HG02970 (cell line): ENCODE data around the gene KLF13.

Experiments used
- ATAC-seq: cut with Tn5 transposase; IDR thresholded peaks from one replicate; pipeline ENCODE4 v1.9.1; 2021; ENCODE audit warnings: mild to moderate bottlenecking, moderate library complexity, moderate number of reproducible peaks; ENCODE audit not compliant: unreplicated experiment, low FRiP score

The KLF13 gene

DNA sequence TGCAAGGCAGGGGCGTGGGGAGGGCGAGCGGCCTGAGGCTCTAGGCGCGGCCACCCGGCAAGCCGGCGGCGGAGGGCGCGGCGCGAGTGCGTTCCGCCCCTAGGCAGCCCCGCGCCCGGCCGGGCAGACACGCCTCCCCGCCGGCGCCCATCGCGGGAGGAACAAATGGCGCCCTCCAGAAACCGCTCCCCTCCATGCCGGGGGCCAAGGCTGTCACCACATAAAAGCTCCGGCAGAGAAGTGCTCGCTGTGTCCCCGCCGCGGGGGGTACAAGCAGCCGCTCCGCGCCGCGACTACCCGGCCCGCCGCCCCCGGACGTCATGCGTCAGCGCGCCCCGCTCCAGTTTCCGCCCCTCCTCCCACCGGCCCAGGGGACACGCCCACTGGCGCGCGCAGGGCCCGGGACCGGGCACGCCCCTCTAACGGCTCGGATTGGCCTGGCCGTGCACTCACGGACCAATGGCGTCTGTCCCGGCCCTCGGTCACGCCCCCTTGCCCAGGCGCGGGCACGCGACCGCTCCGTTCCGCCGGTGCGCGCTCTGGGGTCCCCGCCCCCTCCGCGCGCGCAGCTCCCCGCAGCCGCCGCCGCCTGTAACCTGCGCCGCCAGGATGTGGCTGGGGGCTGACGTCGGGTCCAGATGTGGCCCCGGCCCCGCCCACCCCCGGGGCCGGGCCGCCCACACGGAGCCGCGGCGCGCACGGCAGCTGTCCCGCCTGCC is at the start of gene KLF13:
Gene KLF13 (plus strand): TSS at position 680 of the 719 bp plus-strand sequence. CDS start 378 bp downstream, outside the sequence.
- ATAC-seq = peak; percentile 63

DNA sequence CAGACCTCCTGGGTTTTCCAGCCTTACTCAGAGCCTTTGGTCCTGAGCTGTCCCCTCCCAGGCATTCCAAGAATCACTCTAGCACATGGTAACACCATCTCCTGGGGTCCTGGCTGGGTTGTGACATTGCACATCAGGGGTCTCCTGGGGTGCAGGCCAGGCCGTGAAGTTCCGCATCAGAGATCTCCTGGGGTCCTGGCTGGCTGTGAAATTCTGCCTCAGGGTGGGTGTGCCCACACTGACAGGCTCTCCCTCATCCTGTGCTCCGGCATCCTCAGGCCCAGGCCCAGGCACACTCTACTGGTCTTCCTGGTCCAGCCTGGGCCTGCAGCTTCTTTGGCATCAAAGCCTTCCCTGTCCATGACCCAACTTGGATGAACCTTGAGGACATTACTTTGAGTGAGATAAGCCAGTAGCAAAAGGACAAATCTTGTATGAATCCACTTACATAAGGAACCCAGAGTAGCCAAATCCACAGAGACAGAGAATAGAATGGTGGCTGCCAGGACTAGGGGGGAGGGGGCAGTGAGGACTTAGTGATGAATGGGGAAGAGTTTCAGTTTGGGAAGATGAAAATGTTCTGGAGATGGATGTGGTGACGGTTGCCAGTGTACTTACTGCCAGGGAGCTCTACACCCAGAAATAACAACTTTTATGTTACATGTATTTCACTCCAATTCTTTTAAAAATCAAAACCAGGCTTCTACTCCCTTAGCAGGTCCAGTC is 49.1 kb upstream of the KLF13 start:
- ATAC-seq = no peak

DNA sequence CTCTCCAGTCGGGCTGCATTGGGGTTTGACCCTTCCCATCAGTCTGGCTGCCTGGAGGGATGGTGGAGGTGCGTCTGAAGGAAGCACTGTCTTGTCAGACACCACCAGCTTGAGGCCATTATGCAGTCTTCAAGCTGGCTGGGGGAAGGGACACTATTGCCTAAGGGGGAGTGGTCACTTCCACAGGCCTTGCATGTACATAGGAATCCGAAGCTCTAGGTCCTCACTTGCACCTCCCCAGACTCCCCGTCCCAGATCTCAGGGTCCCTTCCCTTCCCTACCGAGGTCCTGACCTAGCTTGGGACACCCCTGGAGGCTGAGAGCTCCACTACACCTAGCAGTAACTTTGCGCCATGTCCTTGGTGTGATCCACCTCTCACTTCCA is 48.6 kb upstream of the KLF13 start:
- no peak for ATAC-seq

DNA sequence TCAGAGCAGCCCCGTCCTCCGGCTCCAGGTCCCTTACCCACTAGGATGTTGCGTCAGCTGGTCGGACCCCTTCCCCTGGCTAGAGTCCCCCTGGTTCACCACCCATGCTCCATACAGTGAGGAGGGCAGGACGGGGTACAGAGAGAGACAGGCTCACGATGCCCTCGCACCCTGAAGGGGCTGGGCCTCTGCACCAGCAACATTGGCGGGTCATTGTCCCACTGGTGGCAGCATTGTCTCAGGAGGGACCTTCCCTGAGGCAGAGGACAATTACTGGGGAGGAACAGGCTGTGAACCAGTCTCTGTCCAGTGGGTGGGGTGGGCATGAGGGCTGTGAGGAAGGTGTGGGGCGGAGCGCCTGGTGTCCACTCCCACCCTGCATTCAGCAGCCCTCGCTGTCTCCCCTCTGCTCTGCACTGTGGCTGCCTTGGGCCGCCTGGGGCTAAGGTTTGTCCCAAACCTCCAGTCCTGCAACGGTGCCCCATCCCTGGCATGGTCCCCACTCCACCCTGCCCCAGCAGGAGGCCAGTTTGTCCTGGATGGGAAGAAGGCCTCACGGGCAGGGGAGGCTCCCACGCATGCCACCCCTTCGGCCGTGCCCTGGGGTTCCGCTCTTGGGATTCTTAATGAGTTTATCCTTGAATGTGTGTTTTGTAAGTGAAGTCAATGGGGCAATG is 48.0 kb upstream of the KLF13 start:
- no peak for ATAC-seq

DNA sequence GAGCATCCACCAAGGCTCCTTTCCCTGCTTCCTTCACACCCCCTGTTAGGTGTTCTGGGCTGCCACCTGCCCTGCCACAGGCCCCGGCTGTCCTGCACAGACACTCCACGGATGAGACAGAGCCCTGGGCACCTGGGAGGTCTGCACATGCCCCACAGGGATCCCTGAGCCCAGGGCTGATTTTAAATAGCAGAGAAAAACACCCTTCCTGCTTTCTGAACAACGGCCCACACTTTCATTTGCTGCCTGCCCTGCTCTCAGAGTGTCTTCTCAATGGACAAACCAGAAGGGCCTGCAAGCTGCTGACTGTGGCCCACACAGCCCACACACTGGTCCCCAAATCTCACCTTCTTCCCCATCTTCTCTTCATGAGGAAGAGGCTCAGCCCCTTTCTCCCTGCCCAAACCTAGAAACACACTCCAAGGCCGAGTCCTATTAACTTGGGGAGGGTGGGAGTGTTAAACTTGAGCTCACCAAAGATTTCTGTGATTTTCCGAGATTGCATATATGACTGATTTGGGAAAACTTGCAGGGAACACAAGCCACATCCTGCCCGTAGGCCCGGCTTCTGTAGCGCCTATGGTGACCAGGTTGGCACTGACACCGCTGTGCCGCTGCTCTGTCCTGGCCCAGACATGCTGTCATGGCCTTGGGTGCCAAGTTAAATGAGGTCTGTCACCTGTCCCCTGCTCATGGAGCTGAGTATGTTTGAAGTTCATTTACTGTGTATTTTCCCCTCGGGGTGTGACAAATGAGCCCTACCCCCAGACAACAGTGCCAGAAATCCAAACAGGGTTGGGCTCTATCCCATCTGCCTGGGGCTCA is 47.2 kb upstream of the KLF13 start:
- no peak for ATAC-seq

DNA sequence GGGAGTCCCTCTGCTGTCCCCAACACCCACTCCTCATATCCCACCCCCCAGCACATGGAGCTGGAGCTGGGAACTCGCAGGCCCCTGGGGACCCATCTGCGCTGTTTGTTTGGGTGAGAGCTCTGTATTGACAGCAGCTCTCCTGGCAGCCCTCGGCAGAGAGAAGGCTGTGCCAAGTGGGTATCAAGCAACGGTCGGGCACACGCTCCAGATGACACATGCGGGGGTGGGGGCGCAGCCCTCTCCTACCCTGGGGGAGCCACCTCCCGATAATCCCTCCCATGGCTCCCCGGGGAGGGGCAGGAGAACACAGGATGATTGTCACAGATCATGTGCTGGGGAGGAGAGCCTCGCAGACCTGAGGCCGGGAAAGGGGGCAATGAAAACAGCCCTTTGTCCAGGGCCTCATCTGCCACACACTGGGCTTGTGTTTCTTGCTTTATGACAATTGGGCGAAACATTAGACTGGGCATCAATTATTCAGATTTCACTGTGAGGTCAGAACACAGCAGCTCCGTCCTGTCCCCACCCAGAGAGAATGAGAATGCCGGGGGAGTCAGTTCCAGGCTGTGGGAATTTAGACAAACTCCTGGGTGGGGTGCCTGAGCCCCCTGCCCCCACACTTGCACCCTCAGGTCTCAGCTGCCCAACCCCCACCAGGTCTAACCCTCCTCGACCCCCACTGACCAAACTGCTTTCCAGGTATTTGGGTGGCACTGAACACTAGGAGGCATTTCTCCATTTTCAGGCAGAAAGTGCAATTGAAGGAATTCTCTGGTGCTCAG is 46.4 kb upstream of the KLF13 start:
- ATAC-seq = no peak

DNA sequence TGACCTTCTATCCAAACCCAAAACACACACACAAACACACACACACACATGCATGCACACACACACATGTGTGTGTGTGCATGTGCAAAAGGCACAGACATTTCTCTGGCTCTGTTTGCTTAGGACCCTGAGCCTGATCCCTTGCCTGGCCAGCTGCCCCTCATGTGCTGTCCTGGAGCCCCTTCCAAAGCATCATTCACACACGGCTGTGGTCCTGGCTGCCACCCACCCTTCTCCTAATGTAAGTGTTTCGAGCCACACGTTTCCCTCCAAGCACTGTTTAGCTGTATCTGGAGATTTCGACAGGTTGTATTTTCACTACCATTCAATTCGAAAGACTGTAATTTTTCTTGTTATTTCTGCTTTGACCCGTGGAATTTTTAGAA is 45.8 kb upstream of the KLF13 start:
- no peak for ATAC-seq

DNA sequence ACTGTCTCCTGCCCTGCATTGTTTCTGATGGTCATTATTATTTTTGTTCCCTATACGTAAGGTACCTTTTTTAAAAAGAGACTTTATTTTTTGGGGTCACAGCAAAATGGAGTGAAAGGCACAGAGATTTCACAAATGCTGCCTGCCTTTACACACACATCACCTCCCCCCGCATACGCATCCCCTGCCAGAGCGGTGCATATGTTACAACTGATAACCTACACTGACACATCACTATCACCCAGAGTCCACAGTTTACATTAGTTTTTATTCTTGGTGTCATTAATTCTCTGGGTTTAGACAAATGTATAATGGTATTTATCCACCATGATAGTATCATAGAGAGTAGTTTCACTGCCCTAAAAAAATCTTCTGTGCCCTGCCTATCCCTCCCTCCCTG is 43.6 kb upstream of the KLF13 start:
- ATAC-seq = no peak

DNA sequence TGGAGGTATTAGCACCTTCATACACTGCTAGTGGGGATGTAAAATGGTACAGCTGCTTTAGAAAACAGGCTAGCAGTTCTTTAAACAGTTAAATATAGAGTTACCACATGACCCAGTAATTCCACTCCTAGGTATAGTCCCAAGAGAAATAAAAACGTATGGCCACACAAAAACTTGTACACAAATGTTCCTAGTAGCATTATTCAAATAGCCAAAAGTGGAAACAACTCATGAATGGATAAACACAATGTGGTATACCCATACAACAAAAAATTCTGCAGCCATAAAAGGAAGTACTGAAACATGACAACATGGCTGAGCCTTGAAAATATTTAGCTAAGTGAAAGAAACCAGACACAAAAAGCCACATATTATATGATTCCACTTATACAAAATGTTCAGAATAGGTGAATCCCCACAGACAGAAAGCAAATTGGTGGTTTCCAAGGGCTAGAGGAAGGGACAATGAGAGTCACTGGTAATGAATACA is 40.8 kb upstream of the KLF13 start:
- no peak for ATAC-seq

DNA sequence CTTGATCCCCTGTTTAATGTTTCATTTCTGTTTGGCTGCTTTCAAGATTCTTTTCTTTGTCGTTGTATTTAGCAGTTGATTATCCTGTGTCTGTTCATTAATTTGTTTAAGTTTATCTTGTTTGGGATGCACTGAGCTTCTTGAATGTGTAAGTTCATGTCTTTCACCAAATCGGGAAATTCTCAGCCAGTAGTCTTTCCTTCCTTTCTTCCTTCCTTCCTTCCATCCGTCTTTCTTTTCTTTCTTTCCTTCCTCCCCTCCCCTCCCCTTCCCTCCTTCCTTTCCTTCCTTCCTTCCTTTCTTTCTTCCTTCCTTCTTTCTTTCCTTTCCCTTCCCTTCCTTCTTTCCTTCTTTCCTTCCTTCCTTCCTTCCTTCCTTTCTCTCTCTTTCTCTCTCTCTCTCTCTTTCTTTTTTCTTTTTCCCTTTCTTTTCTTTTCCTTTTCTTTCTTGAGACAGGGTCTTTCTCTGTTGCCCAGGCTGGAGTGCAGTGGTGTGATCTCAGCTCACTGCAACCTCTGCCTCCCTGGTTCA is 35.5 kb upstream of the KLF13 start:
- no peak for ATAC-seq

DNA sequence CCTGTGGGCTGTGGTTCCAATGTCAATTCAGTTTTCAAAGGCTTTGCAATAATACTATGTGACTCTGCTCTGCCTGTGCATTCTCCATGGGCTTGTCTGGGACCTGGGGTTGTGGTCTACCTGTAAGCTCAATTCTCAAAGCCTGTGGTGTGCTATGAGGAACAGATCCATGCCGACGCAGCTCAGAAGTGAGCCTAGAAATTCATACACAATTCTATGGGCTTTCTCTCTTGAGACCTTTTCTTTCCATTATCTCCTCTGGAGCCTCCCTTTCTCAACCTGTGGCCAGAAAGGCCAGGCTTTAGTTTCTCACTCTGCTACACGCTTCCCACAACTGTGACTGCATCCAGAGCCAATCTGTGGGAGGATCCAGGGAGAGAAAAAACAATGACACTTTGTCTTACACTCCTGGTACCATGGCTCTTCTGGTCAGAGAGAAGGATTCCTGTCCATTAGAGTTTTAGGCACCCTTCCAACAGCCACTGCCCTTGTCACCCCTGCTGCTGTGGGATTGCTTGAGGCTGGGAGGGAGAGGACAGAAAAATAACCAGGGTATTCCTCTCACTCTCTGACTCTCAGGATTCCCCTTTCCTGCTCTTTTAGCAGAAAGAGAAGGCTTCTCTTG is 34.1 kb upstream of the KLF13 start:
- no peak for ATAC-seq

DNA sequence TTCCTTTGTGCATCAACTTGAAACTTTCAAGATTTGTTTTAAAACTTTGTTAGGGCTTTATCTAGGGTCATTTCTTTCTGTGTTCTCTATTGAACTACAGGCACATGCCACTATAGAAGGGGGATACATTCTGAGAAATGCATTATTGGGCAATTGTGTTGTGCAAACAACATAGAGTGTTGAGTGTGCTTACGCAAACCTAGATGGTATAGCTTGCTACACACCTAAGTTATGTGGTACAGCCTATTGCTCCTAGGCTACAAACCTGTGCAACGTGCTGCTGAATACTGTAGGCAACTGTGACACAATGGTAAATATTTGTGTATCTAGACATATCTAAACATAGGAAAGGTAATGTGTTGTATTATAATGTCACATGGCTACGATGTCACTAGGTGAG is 33.0 kb upstream of the KLF13 start:
- no peak for ATAC-seq

DNA sequence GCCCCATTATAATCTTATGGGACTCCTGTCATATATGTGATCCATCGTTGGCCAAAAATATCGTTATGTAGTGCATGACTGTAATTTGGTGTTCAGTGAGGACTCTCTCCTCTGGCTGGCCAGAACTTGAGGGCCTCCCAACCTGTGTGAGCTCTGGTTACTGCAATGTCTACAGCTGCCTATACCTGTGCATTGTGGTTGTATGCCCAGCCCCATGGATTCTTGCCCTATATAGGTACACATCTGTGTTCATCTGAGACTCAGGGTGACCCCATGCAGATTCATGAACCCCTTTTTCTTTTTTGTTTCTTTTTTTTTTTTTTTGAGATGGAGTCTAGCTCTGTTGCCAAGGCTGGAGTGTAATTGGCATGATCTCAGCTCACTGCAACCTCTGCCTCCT is 32.6 kb upstream of the KLF13 start:
- no peak for ATAC-seq

DNA sequence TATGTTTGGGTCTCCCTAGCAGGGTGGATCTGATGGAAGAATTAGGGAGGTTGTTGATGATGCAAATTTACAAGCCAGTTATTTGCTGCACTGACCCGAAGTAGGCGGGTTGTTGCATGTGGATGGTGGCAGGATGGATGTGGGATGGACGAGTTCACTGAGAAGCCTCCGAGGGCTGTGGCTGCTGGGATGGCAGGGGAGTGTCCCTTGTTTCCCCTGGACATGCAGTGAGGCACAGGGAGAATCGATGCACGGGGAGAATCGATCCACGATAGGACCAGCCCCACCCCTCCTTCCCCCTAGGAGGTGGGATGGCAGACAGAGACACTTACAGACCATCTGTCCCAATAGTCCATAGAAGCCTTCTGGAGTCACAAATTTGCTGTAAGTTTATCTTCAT is 31.0 kb upstream of the KLF13 start:
- no peak for ATAC-seq

DNA sequence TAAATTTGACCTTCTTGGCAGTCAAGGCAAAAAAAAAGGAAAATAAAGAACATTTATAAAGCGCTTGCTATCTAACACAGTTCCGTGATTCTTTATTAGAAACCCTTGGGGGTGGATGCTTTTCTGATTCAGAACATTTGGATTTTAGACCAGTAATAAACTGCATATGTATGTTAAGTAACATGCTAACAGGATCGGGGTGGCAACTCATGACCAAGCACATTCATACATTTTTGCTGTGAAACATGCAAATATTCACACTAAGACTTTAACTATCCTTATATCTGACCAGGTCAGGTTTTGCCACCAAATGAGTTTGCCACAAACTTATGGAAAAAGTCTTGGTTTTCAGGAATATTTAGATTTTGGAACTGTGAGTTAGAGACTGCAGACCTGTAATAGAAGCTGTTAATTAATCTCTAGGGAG is 30.4 kb upstream of the KLF13 start:
- ATAC-seq = no peak

DNA sequence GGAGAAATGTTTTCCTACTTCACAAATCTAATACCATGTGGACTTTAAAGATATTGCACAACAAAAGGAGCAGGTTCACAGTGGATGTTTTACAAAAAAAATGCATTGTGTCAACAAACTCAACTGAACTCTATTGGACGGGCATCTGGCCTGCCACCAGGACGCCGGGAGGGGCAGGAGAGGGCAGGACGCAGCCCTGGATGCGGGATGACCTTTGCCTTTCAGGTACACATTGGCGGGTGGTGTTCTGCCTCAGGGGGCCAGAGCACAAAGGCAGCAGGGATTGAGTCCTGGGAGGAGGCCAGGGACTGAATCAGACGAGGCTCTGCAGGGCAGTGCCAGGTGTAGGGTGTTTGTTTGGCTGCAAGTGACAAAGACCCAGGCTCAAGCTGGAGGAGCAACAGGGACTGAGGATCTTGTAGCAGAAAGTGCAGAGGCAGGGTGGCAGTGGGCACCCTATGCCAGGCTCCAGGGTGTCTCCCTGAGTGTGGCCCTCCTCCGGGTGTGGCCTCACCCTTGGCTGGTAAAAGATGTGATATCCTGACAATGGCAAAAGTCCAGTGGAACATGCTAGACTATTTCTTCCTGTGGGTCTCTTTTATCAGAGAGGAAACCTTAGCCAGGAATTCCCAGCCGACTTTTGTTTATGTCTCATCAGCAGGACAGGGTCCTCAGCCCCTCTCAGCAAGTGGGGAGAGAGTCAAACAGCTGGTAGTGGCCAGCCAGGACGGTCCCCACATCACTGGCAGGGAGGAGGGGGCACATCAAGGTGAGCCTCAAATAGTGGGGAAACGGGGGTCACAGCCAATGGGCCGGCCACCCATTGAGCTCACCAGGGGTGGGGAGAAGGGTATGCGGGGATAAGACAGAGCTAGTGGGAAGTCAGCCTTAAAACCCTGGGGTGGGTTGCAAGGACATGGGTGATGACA is 29.7 kb upstream of the KLF13 start:
- ATAC-seq = no peak

DNA sequence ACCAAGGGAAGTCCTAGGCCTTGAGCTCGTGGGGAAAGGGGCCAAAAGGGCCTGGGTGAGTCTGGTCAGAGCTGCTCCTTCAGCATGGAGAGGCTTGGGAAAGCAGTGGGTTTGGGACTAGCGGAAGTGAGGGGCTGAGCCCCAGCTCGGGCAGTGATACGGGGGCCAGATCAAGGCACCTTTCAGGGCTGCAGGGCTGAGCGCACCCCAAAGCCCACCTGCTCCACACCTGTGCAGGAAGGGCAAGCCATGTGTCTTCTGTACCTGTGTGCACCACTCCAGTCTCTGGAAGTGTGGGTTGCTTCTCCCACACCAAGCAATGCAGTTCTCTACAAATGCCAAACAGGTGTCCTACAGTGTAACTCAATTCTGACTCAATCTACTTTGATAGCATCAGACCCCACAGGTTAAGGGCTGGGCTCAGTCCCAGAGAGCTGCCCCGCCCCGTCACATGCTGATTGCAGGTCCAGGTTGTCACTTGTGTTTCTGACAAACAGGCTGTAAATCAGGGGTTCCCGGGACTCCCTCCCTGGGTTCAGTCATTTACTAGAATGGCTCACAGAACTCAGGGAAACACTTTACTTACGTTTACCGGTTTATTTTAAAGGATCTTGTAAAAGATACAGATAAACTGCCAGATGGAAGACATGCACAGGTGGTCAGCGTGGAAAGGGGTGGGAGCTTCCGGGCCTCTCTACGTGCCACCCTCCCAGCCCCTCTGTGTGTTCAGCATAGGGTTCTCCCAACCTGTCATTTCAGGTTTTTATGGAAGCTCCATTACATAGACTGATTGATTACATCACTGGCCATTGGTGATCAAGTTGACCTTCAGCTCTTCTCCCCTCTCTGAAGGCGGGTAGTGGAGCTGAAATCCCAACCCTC is 28.8 kb upstream of the KLF13 start:
- ATAC-seq = no peak
